ENCODE data around the gene MCIDAS. TPM values are rescaled to one million over a fixed set of nuclear protein-coding genes. Genes with fewer than 3 reads are reported as not detected.

MCIDAS gene
- total and polyA plus RNA-seq, 2 of the 13 experiments (the other 11 are each of a cell fraction or from before 2014, with no cell fraction given), result not detected

DNA sequence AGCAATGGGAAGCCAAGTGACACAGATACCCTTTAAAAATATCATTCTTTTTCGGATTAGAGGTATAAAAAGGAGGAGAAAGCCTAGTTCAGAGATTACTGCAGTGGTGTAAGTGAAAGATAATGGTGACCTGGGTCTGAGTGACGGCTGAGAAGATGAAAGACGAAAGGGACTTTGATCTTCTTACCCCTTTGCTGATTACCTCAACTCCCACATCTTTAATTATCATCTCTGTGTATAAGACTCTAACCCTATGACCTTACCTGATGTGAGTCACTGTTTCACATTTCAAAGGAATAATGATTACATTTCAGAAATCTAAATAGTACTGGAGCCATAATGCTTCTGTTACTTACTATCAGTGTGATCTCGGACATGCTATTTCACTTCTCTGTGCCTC, 27.7 kb upstream of the MCIDAS start:
- ChIA-PET POLR2A (no interaction called here), CTCF (ENCODE audit: low intra/inter-chr PET ratio, low total read pairs) (no interaction called here)
- Histone ChIP-seq H3K4me2 (ENCODE audit: low read depth, low read length) (no peak overlapping the region), H4K20me1 (ENCODE audit: insufficient read depth, low read length) (no peaks in the 10 kb centered on the region), H3K4me1 (ENCODE audit: insufficient read depth, low read length) (no peaks in the 10 kb centered on the region), H2AFZ (ENCODE audit: low read length) (no peak overlapping the region), H3K9me3 (ENCODE audit: low read length) (no peaks in the 10 kb centered on the region), H3K27ac (ENCODE audit: extremely low read length, insufficient read depth, low read length) (no peak overlapping the region), H3K36me3 (replicated peaks in 1 of 2; ENCODE audit: control insufficient read depth in 1 of 2, insufficient read depth in 2 of 2, low read length in 2 of 2) (peaks cover 2 to 13% of the 10 kb centered on the region in 2 experiments; a peak in 3 of 5 replicates), H3K4me3 (replicated peaks in 1 of 3; ENCODE audit: insufficient read depth in 1 of 3, low read depth in 2 of 3, low read length in 3 of 3) (no peak overlapping the region), H3K27me3 (ENCODE audit: control insufficient read depth in 1 of 2, insufficient read depth in 2 of 2, low read length in 2 of 2) (no peaks in the 10 kb centered on the region), H3K9ac (ENCODE audit: insufficient read depth, low read depth, low read length) (no peak overlapping the region), H3K79me2 (ENCODE audit: insufficient read depth, low read length) (no peaks in the 10 kb centered on the region)
- TF ChIP-seq ZFX (CRISPR knock-in tag; IDR thresholded peaks at IDR 0.05; ENCODE audit: low read depth) (no peak), ZC3H13 (CRISPR knock-in tag; IDR thresholded peaks at IDR 0.05) (no peak), HIVEP1 (CRISPR knock-in tag; IDR thresholded peaks at IDR 0.05) (no peak), ZNF776 (CRISPR knock-in tag; IDR thresholded peaks at IDR 0.05) (no peak), ZNF816 (CRISPR knock-in tag; IDR thresholded peaks at IDR 0.05; ENCODE audit: borderline replicate concordance) (no peak)
- intact Hi-C loops (cut with micrococcal nuclease; ENCODE audit: unreplicated experiment) (no loop called here), in situ Hi-C loops (cut with HindIII; ENCODE audit: extremely low pct_ligation_motif_present, low pct_unique_long_range_greater_than_20kb) (no loop called here)
- WGBS (ENCODE audit: low lambda C conversion rate), result 96% methylated on average over 4 of the region's 4 CpGs
- FAIRE-seq (no peak), ATAC-seq (no peak), DNase-seq (ENCODE audit: low spot score) (no peak)
- BruUV-seq (replicated peaks), result no TSS peak

DNA sequence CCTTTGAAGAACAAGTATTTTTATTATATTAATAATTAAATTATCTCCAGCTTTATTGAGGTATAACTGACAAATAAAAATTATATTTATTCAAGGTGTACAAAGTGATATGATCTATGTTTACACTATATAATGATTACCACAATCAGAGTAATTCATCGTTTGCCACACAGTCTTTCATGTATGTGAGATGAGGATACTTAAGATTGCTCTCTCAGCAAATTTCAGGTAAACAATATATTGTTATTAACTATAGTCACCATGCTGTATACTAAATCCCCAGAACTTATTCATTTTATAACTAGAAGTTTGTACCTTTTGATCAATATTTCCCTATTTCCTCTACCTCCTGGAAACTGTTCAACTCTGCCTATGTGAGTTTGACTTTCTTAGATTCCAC, 22.9 kb upstream of the MCIDAS start:
- Histone ChIP-seq H3K27me3 (ENCODE audit: control insufficient read depth in 1 of 2, insufficient read depth in 2 of 2, low read length in 2 of 2) (no peaks in the 10 kb centered on the region), H3K9ac (ENCODE audit: insufficient read depth, low read depth, low read length) (no peak overlapping the region), H3K4me2 (ENCODE audit: low read depth, low read length) (no peak overlapping the region), H3K9me3 (ENCODE audit: low read length) (peaks cover 11% of the 10 kb centered on the region), H2AFZ (ENCODE audit: low read length) (no peak overlapping the region), H3K79me2 (ENCODE audit: insufficient read depth, low read length) (no peaks in the 10 kb centered on the region), H3K27ac (ENCODE audit: extremely low read length, insufficient read depth, low read length) (no peak overlapping the region), H3K4me3 (replicated peaks in 1 of 3; ENCODE audit: insufficient read depth in 1 of 3, low read depth in 2 of 3, low read length in 3 of 3) (no peak overlapping the region), H4K20me1 (ENCODE audit: insufficient read depth, low read length) (no peaks in the 10 kb centered on the region), H3K4me1 (ENCODE audit: insufficient read depth, low read length) (no peaks in the 10 kb centered on the region), H3K36me3 (replicated peaks in 1 of 2; ENCODE audit: control insufficient read depth in 1 of 2, insufficient read depth in 2 of 2, low read length in 2 of 2) (no peaks in the 10 kb centered on the region; a peak in 2 of 5 replicates)
- ATAC-seq (no peak), DNase-seq (ENCODE audit: low spot score) (no peak), FAIRE-seq (no peak)
- CTCF ChIA-PET (ENCODE audit: low intra/inter-chr PET ratio, low total read pairs), result no interaction called here
- POLR2A ChIA-PET, result no interaction called here
- intact Hi-C loops (cut with micrococcal nuclease; ENCODE audit: unreplicated experiment), result no loop called here
- TF ChIP-seq, protein P1, sequence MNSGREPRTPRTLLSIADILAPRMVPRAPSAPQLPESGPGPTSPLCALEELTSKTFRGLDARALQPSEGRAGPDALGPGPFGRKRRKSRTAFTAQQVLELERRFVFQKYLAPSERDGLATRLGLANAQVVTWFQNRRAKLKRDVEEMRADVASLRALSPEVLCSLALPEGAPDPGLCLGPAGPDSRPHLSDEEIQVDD (CRISPR knock-in tag; IDR thresholded peaks at IDR 0.05; ENCODE audit: borderline replicate concordance), result no peak
- TF ChIP-seq MAFK (conservative IDR thresholded peaks at IDR 0.05 in 1 of 2, IDR thresholded peaks at IDR 0.05 in 1 of 2; ENCODE audit: low read length in 2 of 2), result peak; percentile 18 to 50; a peak in 2 of 4 replicates
- 11% methylated on average over 1 of the region's 1 CpG for WGBS (ENCODE audit: low lambda C conversion rate)
- no TSS peak for BruUV-seq (replicated peaks)
- in situ Hi-C loops (cut with HindIII; ENCODE audit: extremely low pct_ligation_motif_present, low pct_unique_long_range_greater_than_20kb), result no loop called here
